Caco-2 (cell line): Measurements from ENCODE around the gene SPINK14. TPM values are rescaled to one million over a fixed set of nuclear protein-coding genes. Genes with fewer than 3 reads are reported as not detected.
A peak's percentile ranks its signal among the peaks of the same experiment; 100 is the strongest.

Source experiments
- BruUV-seq: library from RNA; stranded (reverse); fragments of 400-500 nt; replicated peaks from 2 replicates; lab custom pipeline; 2021; lab: Mats Ljungman, UMichigan
- CTCF ChIA-PET: fragments of 300-600 bp; sonication (Branson Sonifier 250); formaldehyde crosslinking; loops from one replicate; lab custom pipeline; 2022; ENCODE audit warnings: antibody characterized with exemption; lab: Charles Lee
- POLR2A ChIA-PET: fragments of 300-600 bp; sonication (Branson Sonifier 250); formaldehyde crosslinking; loops from one replicate; lab custom pipeline; 2022; ENCODE audit warnings: antibody characterized with exemption; lab: Charles Lee
- DNase-seq, 2 experiments: peaks; one replicate each; pipeline versions ENCODE4 v3.0.0 to v3.0.0-alpha.2; 2020 to 2022
- H3K27me3 ChIP-seq: replicated peaks from 2 replicates; pipeline ENCODE4 v1.6.0; 2011; ENCODE audit warnings: low read length; ENCODE audit not compliant: control insufficient read depth, insufficient read depth
- H3K36me3 ChIP-seq: 2 replicates; pipeline ENCODE4 v1.5.1; 2011; ENCODE audit warnings: low read length; ENCODE audit not compliant: control insufficient read depth, insufficient read depth
- H3K4me1 ChIP-seq: fragments of 250-450 bp; sonication (Bioruptor Pico); 2 replicates; pipeline ENCODE4 v1.5.1; 2020; ENCODE audit warnings: mild to moderate bottlenecking
- H3K4me3 ChIP-seq: 2 replicates; pipeline ENCODE4 v1.5.1; 2011; ENCODE audit warnings: low read depth, mild to moderate bottlenecking, control low read depth, low read length
- H3K9me3 ChIP-seq: fragments of 250-450 bp; sonication (Bioruptor Pico); 2 replicates; pipeline ENCODE4 v1.5.1; 2020; ENCODE audit warnings: mild to moderate bottlenecking, moderate library complexity
- H3K27ac Mint-ChIP-seq: one replicate; pipeline ENCODE4 v1.8.0; 2022; ENCODE audit warnings: mixed read lengths; ENCODE audit not compliant: unreplicated experiment
- H3K27me3 Mint-ChIP-seq: one replicate; pipeline ENCODE4 v1.8.0; 2022; ENCODE audit warnings: mixed read lengths; ENCODE audit not compliant: insufficient read depth, unreplicated experiment
- H3K36me3 Mint-ChIP-seq: one replicate; pipeline ENCODE4 v1.8.0; 2022; ENCODE audit warnings: mild to moderate bottlenecking, mixed read lengths; ENCODE audit not compliant: insufficient read depth, unreplicated experiment
- H3K4me1 Mint-ChIP-seq: one replicate; pipeline ENCODE4 v1.8.0; 2022; ENCODE audit warnings: low read depth, mixed read lengths; ENCODE audit not compliant: unreplicated experiment
- H3K4me3 Mint-ChIP-seq: one replicate; pipeline ENCODE4 v1.8.0; 2022; ENCODE audit warnings: mild to moderate bottlenecking, moderate library complexity, mixed read lengths; ENCODE audit not compliant: unreplicated experiment
- H3K9me3 Mint-ChIP-seq: one replicate; pipeline ENCODE4 v1.8.0; 2022; ENCODE audit warnings: mixed read lengths; ENCODE audit not compliant: unreplicated experiment
- CTCF ChIP-seq, 2 experiments: fragments of 200-600 bp in 1 of 2; IDR thresholded peaks; 1 replicate in 1 of 2; 2 replicates in 1 of 2; pipeline versions ENCODE4 v1.5.1 to v1.8.0; 2011 to 2022; ENCODE audit warnings: antibody characterized with exemption in 1 of 2, control low read depth in 1 of 2, inconsistent platforms in 1 of 2, low read depth in 1 of 2, low read length in 1 of 2, mild to moderate bottlenecking in 1 of 2, moderate library complexity in 1 of 2; ENCODE audit not compliant: insufficient read depth in 1 of 2, severe bottlenecking in 1 of 2, unreplicated experiment in 1 of 2
- intact Hi-C: fragments of 100-400 bp; cut with micrococcal nuclease; formaldehyde crosslinking; loops from one replicate; pipeline ENCODE4 v1.10.0; 2022; ENCODE audit not compliant: unreplicated experiment
- total RNA-seq: library from RNA; stranded (reverse); gene quantifications from 2 replicates; pipeline ENCODE4 v1.2.3, GENCODE V29; 2022

Gene SPINK14
- total RNA-seq, 1 experiment from 2014 or later: not detected

- Histone ChIP-seq H3K36me3 (no peaks in the 10 kb centered on the region), H3K9me3 (no peaks in the 10 kb centered on the region), H3K27me3 (no peaks in the 10 kb centered on the region), H3K4me1 (no peaks in the 10 kb centered on the region), H3K4me3 (no peak overlapping the region)
- no peaks in the 10 kb centered on the region for H3K27me3 Mint-ChIP-seq
- TF ChIP-seq CTCF (IDR thresholded peaks at IDR 0.05; ENCODE audit: insufficient read depth in 1 of 2, low read depth in 1 of 2, low read length in 1 of 2, severe bottlenecking in 1 of 2, unreplicated experiment in 1 of 2): no peak
- POLR2A ChIA-PET: no interaction called here
- H3K4me1 Mint-ChIP-seq: peaks cover 9% of the 10 kb centered on the region
- intact Hi-C loops: loop anchor here (5.0 kb wide), 2 partner anchors 40 to 115 kb away; no protein-coding TSS in a partner anchor
- no peaks in the 10 kb centered on the region for H3K9me3 Mint-ChIP-seq
- BruUV-seq: no TSS peak
- H3K27ac Mint-ChIP-seq: no peak overlapping the region
- CTCF ChIA-PET: no interaction called here
- no peak for DNase-seq
- no peaks in the 10 kb centered on the region for H3K36me3 Mint-ChIP-seq
- no peak overlapping the region for H3K4me3 Mint-ChIP-seq
Observed at GRCh38 chr5:148177207-148177606, 8.9 kb downstream of the SPINK14 start.

- H3K9me3 Mint-ChIP-seq: no peaks in the 10 kb centered on the region
Observed at GRCh38 chr5:148179234-148179824, 11.0 kb downstream of the SPINK14 start.

More at GRCh38 chr5:148179234-148179824, 11.0 kb downstream of the SPINK14 start:
- CTCF ChIA-PET: interaction anchor here (0.9 to 1.5 kb wide), 2 partner anchors 551 to 554 kb away, joined by 3 to 7 read pairs; no protein-coding TSS in a partner anchor
- no peaks in the 10 kb centered on the region for H3K27me3 Mint-ChIP-seq
- H3K4me3 Mint-ChIP-seq: no peak overlapping the region
- no TSS peak for BruUV-seq
- intact Hi-C loops: loop anchor here (1.0 to 5.0 kb wide), 7 partner anchors 33 to 552 kb away; no protein-coding TSS in a partner anchor
- Histone ChIP-seq H3K4me3 (no peak overlapping the region), H3K9me3 (no peaks in the 10 kb centered on the region), H3K27me3 (no peaks in the 10 kb centered on the region), H3K36me3 (no peaks in the 10 kb centered on the region), H3K4me1 (no peaks in the 10 kb centered on the region)
- H3K36me3 Mint-ChIP-seq: no peaks in the 10 kb centered on the region
- POLR2A ChIA-PET: no interaction called here
- TF ChIP-seq CTCF (IDR thresholded peaks at IDR 0.05; ENCODE audit: insufficient read depth in 1 of 2, low read depth in 1 of 2, low read length in 1 of 2, severe bottlenecking in 1 of 2, unreplicated experiment in 1 of 2): peak; percentile 64 to 69
- peaks cover 9% of the 10 kb centered on the region for H3K4me1 Mint-ChIP-seq
- no peak overlapping the region for H3K27ac Mint-ChIP-seq
- DNase-seq: peak in 1 of 2 experiments; percentile 44
